ENCODE results near the gene SNAI3.

- no peak for TF ChIP-seq ZNF776 (tag by site-specific recombination; IDR thresholded peaks at IDR 0.05; ENCODE audit: borderline replicate concordance)
- TF ChIP-seq CTCF (tag by site-specific recombination; IDR thresholded peaks at IDR 0.05) = no peak
- no peak for TF ChIP-seq ZNF837 (tag by site-specific recombination; IDR thresholded peaks at IDR 0.05)
- no peak for TF ChIP-seq YY1 (tag by site-specific recombination; IDR thresholded peaks at IDR 0.05)
- TF ChIP-seq ZNF768 (tag by site-specific recombination; IDR thresholded peaks at IDR 0.05) = no peak
- TF ChIP-seq FEZF1 (tag by site-specific recombination; IDR thresholded peaks at IDR 0.05) = no peak
- no peak for TF ChIP-seq ZBTB11 (tag by site-specific recombination; conservative IDR thresholded peaks at IDR 0.05; ENCODE audit: low read depth)
- TF ChIP-seq ZNF18 (tag by site-specific recombination; IDR thresholded peaks at IDR 0.05) = no peak
Observed at GRCh38 chr16:88691924-88692560, 5.7 kb upstream of the SNAI3 start.
